SK-N-SH treated with all-trans-retinoic acid at 6 μM for 48 hours (cell line): Measurements from ENCODE around the gene RNU6-7.

Experiments used
- BACH2 ChIP-seq: fragments of 250-450 bp; sonication (Bioruptor Pico); IDR thresholded peaks from 2 replicates; pipeline ENCODE4 v1.9.0; 2021; ENCODE audit warnings: mild to moderate bottlenecking, borderline replicate concordance
- CREB5 ChIP-seq: fragments of 250-450 bp; sonication (Bioruptor Pico); IDR thresholded peaks from 2 replicates; pipeline ENCODE4 v1.5.1; 2020; ENCODE audit warnings: low read depth, mild to moderate bottlenecking, moderate library complexity
- CSRNP3 ChIP-seq: fragments of 250-450 bp; sonication (Bioruptor Pico); IDR thresholded peaks from 2 replicates; pipeline ENCODE4 v1.5.1; 2021; ENCODE audit warnings: mild to moderate bottlenecking, moderate library complexity
- GLIS3 ChIP-seq: fragments of 250-450 bp; sonication (Bioruptor Pico); IDR thresholded peaks from 2 replicates; pipeline ENCODE4 v1.5.0; 2020; ENCODE audit warnings: mild to moderate bottlenecking, moderate library complexity
- ISL1 ChIP-seq: fragments of 250-450 bp; sonication (Bioruptor Pico); IDR thresholded peaks from 2 replicates; pipeline ENCODE4 v2.1.2; 2022; ENCODE audit warnings: mild to moderate bottlenecking, moderate library complexity
- POU6F1 ChIP-seq: fragments of 250-450 bp; sonication (Bioruptor Pico); IDR thresholded peaks from 2 replicates; pipeline ENCODE4 v1.8.0; 2021; ENCODE audit warnings: low read depth, mild to moderate bottlenecking, moderate library complexity, borderline replicate concordance
- RARB ChIP-seq: fragments of 250-450 bp; sonication (Bioruptor Pico); IDR thresholded peaks from 2 replicates; pipeline ENCODE4 v1.8.0; 2021; ENCODE audit warnings: mild to moderate bottlenecking, moderate library complexity
- ZFP30 ChIP-seq: fragments of 450-650 bp; formaldehyde crosslinking; IDR thresholded peaks from 2 replicates; pipeline ENCODE4 v1.5.0; 2022; ENCODE audit warnings: mild to moderate bottlenecking, moderate library complexity
- TF ChIP-seq, protein P1 (sequence below): fragments of 250-450 bp; sonication (Bioruptor Pico); IDR thresholded peaks from 2 replicates; pipeline ENCODE4 v1.8.0; 2020; ENCODE audit warnings: mild to moderate bottlenecking, moderate library complexity, borderline replicate concordance

DNA sequence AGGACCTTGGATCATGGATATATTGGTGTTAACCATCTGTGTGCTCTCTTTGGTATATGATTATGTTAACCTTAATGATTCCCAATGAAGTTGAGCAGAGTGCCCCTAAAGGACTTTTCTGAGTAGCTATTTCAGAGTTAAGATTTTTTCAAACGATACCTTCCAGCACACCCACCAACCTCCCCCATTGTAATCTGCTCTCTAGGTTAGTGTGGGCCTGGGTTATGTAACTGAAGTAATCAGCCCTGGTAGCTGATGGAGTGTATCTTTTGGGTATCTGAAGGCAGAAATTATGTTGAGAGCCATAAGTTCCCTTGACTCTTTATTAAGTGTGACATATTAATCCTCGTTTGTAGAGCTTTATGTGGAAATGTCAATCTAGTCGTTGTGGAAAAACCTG is 48.8 kb downstream of the RNU6-7 start:
- TF ChIP-seq ZFP30 (no peak), POU6F1 (CRISPR knock-in tag) (no peak), ISL1 (CRISPR knock-in tag) (no peak), CREB5 (CRISPR knock-in tag) (no peak), CSRNP3 (no peak), RARB (CRISPR knock-in tag) (no peak), GLIS3 (CRISPR knock-in tag) (no peak), BACH2 (CRISPR knock-in tag) (no peak)
- TF ChIP-seq, protein P1, sequence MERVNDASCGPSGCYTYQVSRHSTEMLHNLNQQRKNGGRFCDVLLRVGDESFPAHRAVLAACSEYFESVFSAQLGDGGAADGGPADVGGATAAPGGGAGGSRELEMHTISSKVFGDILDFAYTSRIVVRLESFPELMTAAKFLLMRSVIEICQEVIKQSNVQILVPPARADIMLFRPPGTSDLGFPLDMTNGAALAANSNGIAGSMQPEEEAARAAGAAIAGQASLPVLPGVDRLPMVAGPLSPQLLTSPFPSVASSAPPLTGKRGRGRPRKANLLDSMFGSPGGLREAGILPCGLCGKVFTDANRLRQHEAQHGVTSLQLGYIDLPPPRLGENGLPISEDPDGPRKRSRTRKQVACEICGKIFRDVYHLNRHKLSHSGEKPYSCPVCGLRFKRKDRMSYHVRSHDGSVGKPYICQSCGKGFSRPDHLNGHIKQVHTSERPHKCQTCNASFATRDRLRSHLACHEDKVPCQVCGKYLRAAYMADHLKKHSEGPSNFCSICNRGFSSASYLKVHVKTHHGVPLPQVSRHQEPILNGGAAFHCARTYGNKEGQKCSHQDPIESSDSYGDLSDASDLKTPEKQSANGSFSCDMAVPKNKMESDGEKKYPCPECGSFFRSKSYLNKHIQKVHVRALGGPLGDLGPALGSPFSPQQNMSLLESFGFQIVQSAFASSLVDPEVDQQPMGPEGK (CRISPR knock-in tag), result no peak
